HG02759 (cell line): ENCODE measurements around the gene KRR1.
"Not testable (repeated sequence)": the region's sequence is repeated elsewhere in the genome, so short reads cannot be mapped to it uniquely, and the experiment has no call there.

ENCODE experiments used
- ATAC-seq: cut with Tn5 transposase; IDR thresholded peaks from one replicate; pipeline ENCODE4 v1.9.1; 2021; ENCODE audit warnings: mild to moderate bottlenecking, moderate library complexity; ENCODE audit not compliant: unreplicated experiment

KRR1 gene

GRCh38 chr12:75526655-75527511, 15.5 kb upstream of the KRR1 start:
- ATAC-seq = peak; percentile 95

- ATAC-seq = no peak
These were observed 13.9 kb upstream of the KRR1 start for GRCh38 chr12:75525263-75525662.

DNA sequence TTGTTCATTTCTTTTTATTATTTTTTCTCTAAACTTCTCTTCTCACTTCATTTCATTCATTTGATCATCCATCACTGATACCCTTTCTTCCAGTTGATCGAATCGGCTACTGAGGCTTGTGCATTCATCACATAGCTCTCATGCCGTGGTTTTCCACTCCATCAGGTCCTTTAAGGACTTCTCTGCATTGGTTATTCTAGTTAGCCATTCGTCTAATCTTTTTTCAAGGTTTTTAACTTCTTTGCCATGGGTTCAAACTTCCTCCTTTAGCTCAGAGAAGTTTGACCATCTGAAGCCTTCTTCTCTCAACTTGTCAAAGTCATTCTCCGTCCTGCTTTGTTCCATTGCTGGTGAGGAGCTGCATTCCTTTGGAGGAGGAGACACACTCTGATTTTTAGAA, 10.7 kb upstream of the KRR1 start:
- not testable (repeated sequence) for ATAC-seq

- not testable (repeated sequence) for ATAC-seq
These were observed 9.8 kb upstream of the KRR1 start for GRCh38 chr12:75521224-75521623.

- no peak for ATAC-seq
These were observed 1.8 kb downstream of the KRR1 start for GRCh38 chr12:75509621-75510020.

GRCh38 chr12:75508159-75508558, 3.2 kb downstream of the KRR1 start:
- ATAC-seq = no peak

DNA sequence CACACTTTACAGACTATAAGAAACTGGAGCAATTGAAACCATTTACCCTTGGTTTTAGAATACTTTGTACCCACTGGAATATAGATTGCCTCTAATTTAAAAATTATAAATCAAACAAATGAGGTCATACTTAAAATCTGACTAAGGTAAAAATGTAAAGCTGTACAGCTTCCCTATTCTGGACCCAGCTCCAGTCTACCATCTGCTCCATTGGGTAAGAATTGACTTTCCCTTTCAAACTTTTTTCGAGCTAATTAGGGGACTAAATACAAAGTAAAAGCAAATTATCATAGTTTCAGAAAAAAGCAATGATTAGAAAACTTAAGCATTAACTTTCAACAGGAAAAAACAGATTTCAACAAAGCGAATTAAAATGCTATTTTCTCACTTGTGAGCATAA, 4.3 kb downstream of the KRR1 start:
- ATAC-seq = no peak

- peak; percentile 36 for ATAC-seq
These were observed 5.6 kb downstream of the KRR1 start for GRCh38 chr12:75505706-75506312.

DNA sequence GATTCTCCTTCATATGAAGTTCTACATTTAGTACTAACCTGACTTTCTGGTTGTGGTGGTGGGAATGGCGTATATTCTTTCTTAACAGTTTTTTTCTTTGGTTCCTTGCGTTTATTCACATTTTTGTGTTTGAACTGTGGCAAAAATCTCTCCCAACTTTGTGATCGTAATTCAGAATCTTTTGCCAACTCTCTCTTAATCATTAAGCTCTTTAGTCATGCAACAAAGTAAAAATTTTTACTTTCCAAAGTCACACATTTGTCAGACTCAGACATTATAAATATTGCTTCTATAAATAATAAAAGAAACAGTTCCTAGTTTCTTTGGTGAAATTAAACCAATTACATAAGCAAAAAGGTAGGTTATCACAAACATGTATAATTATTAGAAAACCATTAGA, 7.5 kb downstream of the KRR1 start:
- no peak for ATAC-seq

DNA sequence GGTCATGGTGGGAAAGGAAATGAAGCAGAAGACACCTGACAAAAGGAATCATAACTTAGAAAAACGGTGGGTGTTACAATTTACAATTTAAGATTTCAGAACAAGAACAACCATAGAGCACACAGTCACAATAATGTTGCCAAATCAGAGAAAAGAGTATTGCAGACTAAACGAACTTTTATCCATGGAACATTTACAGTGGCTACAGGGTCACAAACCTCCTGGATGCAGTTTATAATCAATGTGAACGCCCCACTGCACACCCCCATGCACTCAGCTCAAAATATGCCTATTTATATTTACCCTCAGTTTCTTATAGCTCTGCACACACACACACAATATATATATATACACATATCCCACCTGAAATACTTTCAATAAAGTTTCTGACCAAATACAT, 8.0 kb downstream of the KRR1 start:
- ATAC-seq = no peak

- ATAC-seq = no peak
These were observed 20.2 kb downstream of the KRR1 start for GRCh38 chr12:75491169-75491568.

DNA sequence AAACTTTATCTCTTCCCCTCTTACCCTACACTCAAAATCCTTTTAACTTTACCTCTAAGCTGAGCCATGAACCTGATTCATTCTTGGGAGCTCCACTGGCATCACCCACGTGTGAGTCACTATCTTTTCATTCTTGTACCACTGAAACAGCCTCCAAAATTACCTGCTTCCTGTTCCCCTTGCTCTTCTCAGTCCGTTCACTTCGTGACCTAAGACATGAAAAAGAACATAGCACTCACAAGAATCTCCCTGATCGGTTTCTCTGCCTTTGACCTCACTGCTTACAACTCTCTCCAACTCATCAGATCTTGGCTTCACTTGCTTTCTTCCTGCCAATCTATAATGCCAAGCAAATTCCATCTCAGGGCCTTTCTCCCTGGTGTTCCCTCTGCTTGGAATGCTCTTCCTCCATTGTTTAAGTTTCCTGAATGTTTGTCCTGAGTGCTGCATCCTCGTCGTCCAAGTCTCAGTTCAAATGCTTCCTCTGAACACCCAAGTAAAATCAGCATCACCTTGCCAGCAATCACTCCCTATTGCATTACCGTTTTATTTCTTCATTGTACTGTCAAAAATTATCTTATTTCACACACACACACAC, 21.7 kb downstream of the KRR1 start:
- ATAC-seq = no peak

DNA sequence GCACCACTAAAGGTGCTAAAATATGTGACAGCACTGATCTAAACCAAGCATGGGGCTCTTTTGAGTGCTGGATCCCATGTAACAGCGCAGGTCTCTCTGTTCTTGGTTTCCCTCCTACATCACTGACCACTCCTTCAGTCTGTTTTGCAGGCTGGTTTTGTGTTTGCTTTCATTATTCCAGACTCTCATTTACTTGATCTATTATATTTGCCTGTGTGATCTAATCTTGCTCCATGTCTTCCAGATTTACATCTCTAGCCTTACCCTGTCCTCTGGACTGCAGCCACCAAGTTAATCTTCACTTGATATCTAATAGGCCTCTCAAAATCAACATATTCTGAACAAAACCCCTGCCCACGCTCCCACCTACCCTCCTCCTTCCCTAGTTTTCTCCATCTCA, 22.2 kb downstream of the KRR1 start:
- ATAC-seq = no peak

DNA sequence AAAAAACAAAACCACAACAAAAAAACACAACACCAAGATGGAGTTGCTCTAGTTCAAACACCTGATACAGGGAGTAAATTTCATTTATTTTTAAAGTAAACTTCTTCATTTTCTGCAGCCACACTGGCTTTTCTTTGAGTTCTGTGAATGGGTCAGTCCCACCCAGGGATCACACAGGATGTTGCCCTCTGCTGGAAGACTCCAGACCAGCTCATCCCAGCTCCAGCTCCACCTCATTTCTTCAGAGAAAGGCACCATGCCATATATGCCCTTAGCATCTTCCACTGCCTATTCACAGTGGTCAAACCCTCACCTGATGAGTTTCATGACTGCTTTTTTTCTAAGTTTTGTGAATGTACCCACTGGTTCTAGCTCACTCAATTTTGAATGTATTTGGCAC, 22.9 kb downstream of the KRR1 start:
- peak; percentile 53 for ATAC-seq

DNA sequence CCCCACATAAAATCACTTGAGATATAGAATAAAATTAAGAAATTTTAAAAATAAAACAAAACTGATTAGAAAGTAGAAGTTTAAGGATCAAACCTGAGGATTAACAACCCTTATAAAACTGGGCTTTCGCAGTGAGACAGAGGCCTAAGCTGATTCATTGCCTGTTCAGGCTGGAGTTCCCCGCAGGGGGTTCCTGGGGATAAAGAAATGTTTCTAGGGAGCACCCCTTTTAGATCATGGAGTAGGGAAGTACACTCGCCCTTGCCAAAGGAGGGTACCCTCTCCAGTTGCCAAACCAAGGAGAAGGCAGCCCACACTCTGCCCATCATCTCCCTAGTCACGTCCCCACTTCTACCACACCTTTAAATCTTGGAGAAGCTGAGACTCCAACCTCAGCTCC, 24.1 kb downstream of the KRR1 start:
- no peak for ATAC-seq

GRCh38 chr12:75484450-75484849, 27.0 kb downstream of the KRR1 start:
- not testable (repeated sequence) for ATAC-seq

GRCh38 chr12:75483431-75483830, 28.0 kb downstream of the KRR1 start:
- ATAC-seq = no peak

DNA sequence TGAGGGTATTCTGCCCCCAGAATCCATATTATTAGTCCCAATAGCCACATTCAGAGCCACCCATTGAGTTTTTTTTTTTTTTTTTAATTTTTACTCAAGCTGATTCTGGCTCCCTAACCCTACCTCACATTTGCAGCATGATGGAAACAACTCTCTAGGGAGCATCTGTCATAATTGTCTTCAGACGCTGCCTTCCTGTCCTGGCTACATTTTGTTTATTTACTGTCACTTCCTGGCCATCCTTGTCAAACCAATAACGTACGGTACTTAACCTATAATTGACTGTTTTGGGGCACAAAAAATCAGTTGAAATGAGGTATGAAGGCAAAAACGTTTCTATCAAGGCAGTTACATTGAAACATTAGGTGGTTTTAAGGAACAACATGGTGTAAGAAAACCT, 28.8 kb downstream of the KRR1 start:
- ATAC-seq = peak; percentile 14

- ATAC-seq = no peak
These were observed 29.6 kb downstream of the KRR1 start for GRCh38 chr12:75481774-75482173.

DNA sequence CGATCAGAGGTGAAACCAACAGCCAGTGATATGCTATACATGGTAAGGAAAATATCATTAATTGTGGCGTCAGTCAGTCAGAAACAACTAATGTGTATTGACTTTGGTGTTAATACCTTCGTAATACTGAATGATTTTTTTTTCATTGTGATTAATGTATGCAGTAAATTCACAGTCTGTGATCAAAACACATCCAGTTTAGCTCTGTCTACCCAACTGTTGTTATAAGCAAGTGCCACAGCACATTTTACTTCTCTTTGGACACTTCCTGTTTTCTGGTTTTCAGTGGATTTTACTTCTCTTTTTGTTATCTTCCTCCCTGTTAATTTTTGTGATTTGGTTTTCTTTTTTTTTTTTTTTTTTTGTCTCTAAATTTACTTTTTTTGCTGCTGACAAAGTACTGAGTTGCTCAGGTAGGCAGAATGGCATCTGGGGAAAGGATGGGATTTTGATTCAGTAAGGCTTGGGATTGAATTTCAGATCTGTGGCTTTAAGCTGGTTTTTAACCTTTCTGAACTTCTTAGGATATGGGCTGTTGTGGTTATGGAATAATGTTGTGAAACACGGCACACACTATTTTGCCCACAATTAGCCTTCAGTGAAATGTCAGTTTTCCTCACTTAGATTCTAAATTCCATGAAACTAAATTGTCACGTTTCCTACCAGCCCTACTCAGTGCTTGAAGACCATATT, 30.2 kb downstream of the KRR1 start:
- peak; percentile 26 for ATAC-seq

DNA sequence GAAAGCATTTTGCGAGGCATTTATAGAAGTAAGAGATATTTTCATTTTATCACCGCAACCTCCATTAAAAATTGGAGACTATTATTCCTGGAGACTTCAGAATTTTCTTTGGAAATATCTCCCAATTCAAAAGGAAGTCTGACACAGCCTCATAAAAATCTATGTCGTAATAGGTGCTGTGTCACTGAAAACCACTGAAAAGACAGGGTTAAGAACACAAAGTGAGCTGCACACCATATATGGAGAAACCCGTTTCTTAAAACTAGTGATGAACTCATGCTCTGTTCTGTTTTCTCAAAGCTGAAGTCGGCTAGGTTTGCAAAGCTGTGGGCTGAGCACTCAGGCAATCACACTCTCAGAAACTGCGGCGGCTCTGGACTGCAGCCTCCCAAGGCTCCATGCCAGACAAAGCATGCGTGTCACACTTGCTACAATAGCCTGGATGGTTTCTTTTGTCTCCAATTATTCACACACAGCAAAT, 30.9 kb downstream of the KRR1 start, which contains the start of gene GLIPR1:
TSS of gene GLIPR1 (plus strand) at position 287 of the 481 bp plus-strand sequence. CDS start at position 413, 126 bp downstream.
- peak; percentile 87 for ATAC-seq
